Stimulated activated CD8-positive, alpha-beta memory T cell treated with anti-CD3 and anti-CD28 coated beads, Interleukin-7, amount 100 ng/mL, for 1 hour (primary cell): ENCODE data around the gene PCDHA9.
"Not testable (repeated sequence)": the region's sequence is repeated elsewhere in the genome, so short reads cannot be mapped to it uniquely, and the experiment has no call there.

Experiments used
- DNase-seq, 2 donors: peaks; one replicate each; pipeline ENCODE4 v3.0.0-alpha.2; 2020; ENCODE audit warnings: low read depth in 2 of 2

The PCDHA9 gene

DNA sequence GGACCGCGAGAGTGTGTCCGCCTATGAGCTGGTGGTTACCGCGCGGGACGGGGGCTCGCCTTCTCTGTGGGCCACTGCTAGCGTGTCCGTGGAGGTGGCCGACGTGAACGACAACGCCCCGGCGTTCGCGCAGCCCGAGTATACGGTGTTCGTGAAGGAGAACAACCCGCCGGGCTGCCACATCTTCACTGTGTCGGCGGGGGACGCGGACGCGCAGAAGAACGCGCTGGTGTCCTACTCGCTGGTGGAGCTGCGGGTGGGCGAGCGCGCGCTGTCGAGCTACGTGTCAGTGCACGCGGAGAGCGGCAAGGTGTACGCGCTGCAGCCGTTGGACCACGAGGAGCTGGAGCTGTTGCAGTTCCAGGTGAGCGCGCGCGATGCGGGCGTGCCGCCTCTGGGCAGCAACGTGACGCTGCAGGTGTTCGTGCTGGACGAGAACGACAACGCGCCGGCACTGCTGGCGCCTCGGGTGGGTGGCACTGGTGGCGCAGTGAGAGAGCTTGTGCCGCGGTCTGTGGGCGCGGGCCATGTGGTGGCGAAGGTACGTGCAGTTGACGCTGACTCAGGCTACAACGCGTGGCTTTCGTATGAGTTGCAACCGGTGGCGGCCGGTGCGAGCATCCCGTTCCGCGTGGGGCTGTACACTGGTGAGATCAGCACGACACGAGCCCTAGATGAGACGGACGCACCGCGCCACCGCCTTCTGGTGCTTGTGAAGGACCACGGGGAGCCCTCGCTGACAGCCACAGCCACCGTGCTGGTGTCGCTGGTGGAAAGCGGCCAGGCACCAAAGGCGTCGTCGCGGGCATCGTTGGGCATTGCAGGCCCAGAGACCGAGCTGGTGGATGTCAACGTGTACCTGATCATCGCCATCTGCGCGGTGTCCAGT, 12.3 kb upstream of the PCDHA9 start:
- no peak for DNase-seq

DNA sequence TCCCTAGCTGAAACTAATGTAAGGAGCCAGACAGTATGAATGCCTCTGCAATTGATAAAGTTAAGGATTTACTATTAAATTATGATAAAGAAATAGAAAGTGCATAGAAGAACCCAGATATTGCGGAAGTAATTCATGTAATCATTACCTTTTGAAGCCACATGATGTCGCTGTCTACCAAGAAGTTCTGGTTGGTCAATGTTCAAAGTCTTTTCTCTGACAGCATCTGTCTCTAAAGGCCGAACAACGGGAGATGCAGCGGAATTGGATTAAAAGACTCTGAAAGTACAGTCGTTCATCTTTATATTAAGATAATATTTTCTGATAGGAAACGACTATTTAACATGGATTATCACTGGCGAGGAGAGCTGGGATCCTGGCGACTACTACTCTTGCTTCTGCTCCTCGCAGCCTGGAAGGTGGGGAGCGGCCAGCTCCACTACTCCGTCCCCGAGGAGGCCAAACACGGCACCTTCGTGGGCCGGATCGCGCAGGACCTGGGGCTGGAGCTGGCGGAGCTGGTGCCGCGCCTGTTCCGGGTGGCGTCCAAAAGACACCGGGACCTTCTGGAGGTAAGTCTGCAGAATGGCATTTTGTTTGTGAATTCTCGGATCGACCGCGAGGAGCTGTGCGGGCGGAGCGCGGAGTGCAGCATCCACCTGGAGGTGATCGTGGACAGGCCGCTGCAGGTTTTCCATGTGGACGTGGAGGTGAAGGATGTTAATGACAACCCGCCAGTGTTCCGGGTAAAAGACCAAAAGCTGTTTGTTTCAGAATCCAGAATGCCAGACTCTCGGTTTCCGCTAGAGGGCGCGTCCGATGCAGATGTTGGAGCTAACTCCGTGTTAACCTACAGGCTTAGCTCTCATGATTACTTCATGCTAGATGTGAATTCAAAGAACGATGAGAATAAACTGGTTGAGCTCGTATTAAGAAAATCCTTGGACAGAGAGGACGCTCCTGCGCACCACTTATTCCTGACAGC, 6.9 kb upstream of the PCDHA9 start, which contains the start of gene PCDHA8:
Gene PCDHA8, plus strand, starts transcription at position 210 of the 985 bp plus-strand sequence. Its CDS starts 135 bp downstream, at position 345.
- DNase-seq, result no peak

GRCh38 chr5:140842798-140843733, 5.1 kb upstream of the PCDHA9 start:
- DNase-seq, result no peak

GRCh38 chr5:140849831-140850634, 1.9 kb downstream of the PCDHA9 start:
- DNase-seq, result not testable (repeated sequence)

GRCh38 chr5:140855772-140856674, 7.8 kb downstream of the PCDHA9 start, which contains the start of gene PCDHA10:
Gene PCDHA10, plus strand, starts transcription at chr5:140855897. Its CDS starts 152 bp downstream, at chr5:140856049.
- no peak for DNase-seq

GRCh38 chr5:140857177-140857986, 9.2 kb downstream of the PCDHA9 start:
- DNase-seq, result no peak

- DNase-seq, result no peak
Observed at GRCh38 chr5:140857987-140858240, 9.7 kb downstream of the PCDHA9 start.

DNA sequence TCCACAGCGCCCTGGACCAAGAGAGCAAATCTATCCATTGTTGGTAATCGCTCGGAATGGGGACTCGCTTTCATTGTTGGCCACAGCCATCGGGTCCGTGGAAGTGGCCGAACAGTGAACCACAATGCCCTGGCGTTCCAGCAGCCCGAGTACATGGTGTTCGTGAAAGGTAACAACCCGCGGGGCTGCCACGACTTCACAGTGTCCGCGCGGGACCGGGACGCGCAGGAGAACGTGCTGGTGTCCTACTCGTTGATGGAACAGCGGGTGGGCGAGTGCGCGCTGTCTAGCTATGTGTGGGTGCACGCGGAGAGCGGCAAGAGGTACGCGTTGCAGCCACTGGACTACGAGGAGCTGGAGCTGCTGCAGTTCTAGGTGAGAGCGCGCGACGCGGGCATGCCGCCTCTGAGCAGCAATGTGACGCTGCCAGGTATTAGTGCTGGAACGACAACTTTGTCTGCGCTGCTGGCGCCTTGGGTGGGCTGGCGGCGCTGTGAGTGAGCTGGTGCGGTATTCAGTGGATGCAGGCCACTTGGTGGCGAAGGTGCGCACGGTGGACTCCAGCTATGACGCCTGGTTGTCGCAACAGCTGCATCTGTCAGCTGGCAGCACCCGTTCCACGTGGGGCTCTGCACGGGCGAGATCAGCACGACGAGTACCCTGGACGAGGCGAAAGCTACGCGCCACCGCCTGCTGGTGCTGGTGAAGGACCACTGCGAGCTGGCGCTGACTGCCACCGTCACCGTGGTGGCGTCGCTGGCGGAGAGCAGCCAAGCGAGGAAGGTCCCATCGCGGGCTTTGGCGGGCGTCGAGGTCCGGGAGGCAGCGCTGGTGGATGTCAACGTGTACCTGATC, 14.5 kb downstream of the PCDHA9 start:
- no peak for DNase-seq

- DNase-seq, result no peak
Observed at GRCh38 chr5:140868721-140869554, 20.8 kb downstream of the PCDHA9 start, which contains the start of gene PCDHA11. Gene PCDHA11, plus strand, starts transcription at chr5:140868957. Its CDS starts 147 bp downstream, at chr5:140869104.

DNA sequence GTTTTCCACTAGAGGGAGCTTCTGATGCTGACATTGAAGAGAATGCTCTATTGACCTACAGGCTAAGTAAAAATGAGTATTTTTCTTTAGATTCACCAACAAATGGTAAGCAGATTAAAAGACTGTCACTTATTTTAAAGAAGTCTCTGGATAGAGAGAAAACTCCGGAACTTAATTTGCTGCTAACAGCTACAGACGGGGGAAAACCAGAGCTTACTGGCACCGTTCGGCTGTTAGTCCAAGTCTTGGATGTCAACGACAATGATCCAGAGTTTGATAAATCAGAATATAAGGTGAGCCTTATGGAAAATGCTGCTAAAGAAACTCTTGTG, 21.3 kb downstream of the PCDHA9 start:
- no peak for DNase-seq

DNA sequence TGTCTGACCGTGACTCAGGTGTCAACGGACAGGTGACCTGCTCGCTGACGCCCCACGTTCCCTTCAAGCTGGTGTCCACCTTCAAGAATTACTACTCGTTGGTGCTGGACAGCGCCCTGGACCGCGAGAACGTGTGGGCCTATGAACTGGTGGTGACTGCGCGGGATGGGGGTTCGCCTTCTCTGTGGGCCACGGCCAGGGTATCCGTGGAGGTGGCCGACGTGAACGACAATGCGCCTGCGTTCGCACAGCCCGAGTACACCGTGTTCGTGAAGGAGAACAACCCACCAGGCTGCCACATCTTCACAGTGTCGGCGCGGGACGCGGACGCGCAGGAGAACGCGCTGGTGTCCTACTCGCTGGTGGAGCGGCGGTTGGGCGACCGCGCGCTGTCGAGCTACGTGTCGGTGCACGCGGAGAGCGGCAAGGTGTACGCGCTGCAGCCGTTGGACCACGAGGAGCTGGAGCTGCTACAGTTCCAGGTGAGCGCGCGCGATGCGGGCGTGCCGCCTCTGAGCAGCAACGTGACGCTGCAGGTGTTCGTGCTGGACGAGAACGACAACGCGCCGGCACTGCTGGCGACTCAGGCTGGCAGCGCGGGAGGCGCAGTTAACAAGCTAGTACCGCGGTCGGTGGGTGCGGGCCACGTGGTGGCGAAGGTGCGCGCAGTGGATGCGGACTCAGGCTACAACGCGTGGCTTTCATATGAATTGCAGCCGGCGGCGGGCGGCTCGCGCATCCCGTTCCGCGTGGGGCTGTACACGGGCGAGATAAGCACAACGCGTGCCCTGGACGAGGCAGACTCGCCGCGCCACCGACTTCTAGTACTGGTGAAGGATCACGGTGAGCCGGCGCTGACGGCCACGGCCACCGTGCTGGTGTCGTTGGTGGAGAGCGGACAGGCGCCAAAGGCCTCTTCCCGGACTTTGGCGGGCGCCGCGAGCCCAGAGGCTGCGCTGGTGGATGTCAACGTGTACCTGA, 22.3 kb downstream of the PCDHA9 start:
- DNase-seq, result no peak

DNA sequence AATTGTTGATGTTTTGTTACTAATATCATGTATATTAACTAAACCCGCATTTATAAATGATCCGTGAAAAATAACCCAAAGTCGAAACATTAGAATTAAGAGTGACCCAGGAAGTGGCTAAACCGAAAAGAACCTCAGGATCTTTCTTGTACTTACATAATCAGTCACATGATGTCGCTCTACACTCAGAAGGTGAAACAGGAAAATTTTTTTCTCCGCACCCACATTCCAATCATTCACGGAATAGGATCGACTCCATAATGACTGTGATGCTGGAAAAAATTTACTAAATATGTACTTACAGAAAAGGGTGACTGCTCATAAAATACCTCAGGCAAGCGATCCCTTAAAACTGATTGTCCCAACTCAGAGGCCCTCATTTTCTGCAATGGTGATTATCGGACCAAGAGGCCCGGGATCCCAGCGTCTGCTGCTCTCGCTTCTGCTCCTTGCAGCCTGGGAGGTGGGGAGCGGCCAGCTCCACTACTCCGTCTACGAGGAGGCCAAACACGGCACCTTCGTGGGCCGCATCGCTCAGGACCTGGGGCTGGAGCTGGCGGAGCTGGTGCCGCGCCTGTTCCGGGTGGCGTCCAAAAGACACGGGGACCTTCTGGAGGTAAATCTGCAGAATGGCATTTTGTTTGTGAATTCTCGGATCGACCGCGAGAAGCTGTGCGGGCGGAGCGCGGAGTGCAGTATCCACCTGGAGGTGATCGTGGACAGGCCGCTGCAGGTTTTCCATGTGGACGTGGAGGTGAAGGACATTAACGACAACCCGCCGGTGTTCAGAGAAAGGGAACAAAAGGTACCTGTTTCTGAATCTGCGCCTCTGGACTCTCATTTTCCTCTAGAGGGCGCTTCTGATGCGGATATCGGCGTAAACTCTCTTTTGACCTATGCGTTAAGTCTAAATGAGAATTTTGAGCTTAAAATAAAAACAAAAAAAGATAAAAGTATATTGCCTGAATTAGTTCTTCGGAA, 27.2 kb downstream of the PCDHA9 start, which contains the start of gene PCDHA12:
Gene PCDHA12, plus strand, starts transcription at position 224 of the 981 bp plus-strand sequence. Its CDS starts 165 bp downstream, at position 389.
- DNase-seq, result no peak

- not testable (repeated sequence) for DNase-seq
Observed at GRCh38 chr5:140876541-140877261, 28.5 kb downstream of the PCDHA9 start.

DNA sequence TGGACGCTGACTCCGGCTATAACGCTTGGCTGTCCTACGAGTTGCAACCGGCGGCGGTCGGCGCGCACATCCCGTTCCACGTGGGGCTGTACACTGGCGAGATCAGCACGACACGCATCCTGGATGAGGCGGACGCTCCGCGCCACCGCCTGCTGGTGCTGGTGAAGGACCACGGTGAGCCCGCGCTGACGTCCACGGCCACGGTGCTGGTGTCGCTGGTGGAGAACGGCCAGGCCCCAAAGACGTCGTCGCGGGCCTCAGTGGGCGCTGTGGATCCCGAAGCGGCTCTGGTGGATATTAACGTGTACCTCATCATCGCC, 29.0 kb downstream of the PCDHA9 start:
- DNase-seq, result no peak
